ENCODE results near the gene ZDHHC22.
A peak's percentile ranks its signal among the peaks of the same experiment; 100 is the strongest.

Gene ZDHHC22

DNA sequence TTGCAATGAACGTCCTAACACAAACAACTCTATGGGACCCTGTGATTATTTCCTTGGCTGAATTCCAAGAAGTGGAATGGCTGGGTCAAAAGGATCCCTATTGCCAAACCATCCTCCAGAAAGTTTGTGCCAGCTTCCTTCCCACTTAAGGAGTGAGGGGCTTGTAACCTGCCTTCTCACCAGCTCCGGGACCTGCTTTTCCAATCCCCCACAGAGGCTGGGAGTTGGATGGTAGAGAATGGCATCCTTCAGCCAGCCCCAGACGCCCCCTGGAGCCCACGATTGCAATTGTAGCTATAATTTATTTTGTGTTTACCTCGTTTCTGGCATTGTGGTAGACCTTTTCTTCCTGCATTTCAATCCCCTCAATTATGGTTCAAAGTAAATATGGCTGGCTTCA lies 9.7 kb upstream of the ZDHHC22 start:
- Histone ChIP-seq H2AFZ (ENCODE audit: low read depth, low read length) (no peak overlapping the region), H3K9me3 (ENCODE audit: control insufficient read depth, low read length) (peaks cover 5% of the 10 kb centered on the region), H2BK15ac (ENCODE audit: low read depth, poor library complexity, severe bottlenecking) (no peak overlapping the region), H3K36me3 (ENCODE audit: control insufficient read depth in 1 of 2, insufficient read depth in 2 of 2, low read depth in 1 of 2, low read length in 2 of 2) (no peaks in the 10 kb centered on the region), H3K4me1 (ENCODE audit: control insufficient read depth, insufficient read depth, low read depth, low read length) (no peaks in the 10 kb centered on the region), H2BK120ac (ENCODE audit: low read depth, low read length) (no peak overlapping the region), H3K14ac (ENCODE audit: low read length in 2 of 2) (no peak overlapping the region), H2BK12ac (ENCODE audit: low read length in 2 of 2) (no peak overlapping the region), H4K91ac (ENCODE audit: low read length) (no peak overlapping the region), H3K18ac (ENCODE audit: low read depth in 1 of 2, low read length in 2 of 2) (no peak overlapping the region), H2AK5ac (ENCODE audit: low read length, severe bottlenecking) (no peak overlapping the region), H2BK5ac (ENCODE audit: low read depth, low read length, poor library complexity, severe bottlenecking) (no peak overlapping the region), H3K27me3 (ENCODE audit: control insufficient read depth in 1 of 2, insufficient read depth in 1 of 2, low read length in 2 of 2) (peaks cover 38 to 58% of the 10 kb centered on the region in 2 experiments), H3K4me2 (ENCODE audit: low read length, poor library complexity, severe bottlenecking) (no peak overlapping the region), H4K8ac (ENCODE audit: low read length) (no peak overlapping the region), H3K9ac (ENCODE audit: low read length) (no peak overlapping the region), H3K4me3 (ENCODE audit: insufficient read depth in 1 of 2, low read depth in 1 of 2, low read length in 2 of 2) (no peak overlapping the region), H3K79me1 (replicated peaks; ENCODE audit: low read length, poor library complexity, severe bottlenecking) (no peaks in the 10 kb centered on the region), H3K4ac (ENCODE audit: low read depth in 1 of 2, low read length in 2 of 2) (no peak overlapping the region), H3K23ac (ENCODE audit: low read length in 2 of 2) (no peak overlapping the region), H3K27ac (ENCODE audit: low read length, poor library complexity, severe bottlenecking) (no peak overlapping the region)
- peak; percentile 14 for DNase-seq
- 29% methylated on average over 1 of the region's 5 CpGs for WGBS

DNA sequence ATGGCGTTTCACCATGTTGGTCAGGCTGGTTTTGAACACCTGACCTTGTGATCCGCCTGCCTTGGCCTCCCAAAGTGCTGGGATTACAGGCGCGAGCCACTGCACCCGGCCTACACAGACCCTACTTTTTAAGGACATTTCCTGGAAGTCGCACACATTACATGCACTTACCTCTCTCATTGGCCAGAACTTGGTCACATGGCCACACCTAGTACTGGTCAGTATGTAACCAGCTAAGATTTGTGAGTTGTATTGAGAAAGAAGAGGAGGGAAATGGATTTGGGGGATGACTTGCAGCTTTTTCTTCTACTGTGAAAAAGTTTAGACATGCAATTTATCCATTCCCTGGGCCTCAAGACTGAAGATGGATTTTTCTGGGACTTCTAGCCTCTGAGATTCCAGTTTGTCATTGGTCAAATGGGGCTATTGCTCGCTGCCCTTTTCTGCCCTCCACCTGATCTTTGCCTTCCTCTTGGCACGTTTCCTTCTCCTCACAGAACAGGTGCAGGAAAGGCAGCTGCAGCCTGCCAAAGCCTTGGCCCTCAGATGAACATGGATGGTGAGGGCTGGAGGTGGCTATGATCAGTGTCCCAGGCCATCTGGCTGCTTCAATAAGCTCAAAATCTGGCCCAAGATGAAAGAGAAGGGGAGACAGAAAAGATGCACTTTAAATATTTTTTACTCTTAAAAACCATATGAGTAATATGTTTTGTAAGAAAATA lies 7.1 kb upstream of the ZDHHC22 start:
- no peak overlapping the region for H4K91ac ChIP-seq (ENCODE audit: low read length)
- no peak overlapping the region for H3K18ac ChIP-seq (ENCODE audit: low read depth in 1 of 2, low read length in 2 of 2)
- no peak overlapping the region for H2AK5ac ChIP-seq (ENCODE audit: low read length, severe bottlenecking)
- peaks cover 43 to 61% of the 10 kb centered on the region in 2 experiments for H3K27me3 ChIP-seq (ENCODE audit: control insufficient read depth in 1 of 2, insufficient read depth in 1 of 2, low read length in 2 of 2)
- H3K27ac ChIP-seq (ENCODE audit: low read length, poor library complexity, severe bottlenecking) = no peak overlapping the region
- no peak overlapping the region for H3K9ac ChIP-seq (ENCODE audit: low read length)
- H3K4me3 ChIP-seq (ENCODE audit: insufficient read depth in 1 of 2, low read depth in 1 of 2, low read length in 2 of 2) = no peak overlapping the region
- H2BK15ac ChIP-seq (ENCODE audit: low read depth, poor library complexity, severe bottlenecking) = no peak overlapping the region
- no peaks in the 10 kb centered on the region for H3K36me3 ChIP-seq (ENCODE audit: control insufficient read depth in 1 of 2, insufficient read depth in 2 of 2, low read depth in 1 of 2, low read length in 2 of 2)
- no peaks in the 10 kb centered on the region for H3K4me1 ChIP-seq (ENCODE audit: control insufficient read depth, insufficient read depth, low read depth, low read length)
- WGBS = 70% methylated on average over 7 of the region's 8 CpGs
- no peak overlapping the region for H2AFZ ChIP-seq (ENCODE audit: low read depth, low read length)
- H2BK120ac ChIP-seq (ENCODE audit: low read depth, low read length) = no peak overlapping the region
- H2BK12ac ChIP-seq (ENCODE audit: low read length in 2 of 2) = no peak overlapping the region
- no peak overlapping the region for H4K8ac ChIP-seq (ENCODE audit: low read length)
- no peaks in the 10 kb centered on the region for H3K79me1 ChIP-seq (replicated peaks; ENCODE audit: low read length, poor library complexity, severe bottlenecking)
- H3K4me2 ChIP-seq (ENCODE audit: low read length, poor library complexity, severe bottlenecking) = no peak overlapping the region
- H3K14ac ChIP-seq (ENCODE audit: low read length in 2 of 2) = no peak overlapping the region
- H3K23ac ChIP-seq (ENCODE audit: low read length in 2 of 2) = no peak overlapping the region
- H3K4ac ChIP-seq (ENCODE audit: low read depth in 1 of 2, low read length in 2 of 2) = no peak overlapping the region
- DNase-seq = no peak
- peaks cover 1% of the 10 kb centered on the region for H3K9me3 ChIP-seq (ENCODE audit: control insufficient read depth, low read length)
- no peak overlapping the region for H2BK5ac ChIP-seq (ENCODE audit: low read depth, low read length, poor library complexity, severe bottlenecking)

DNA sequence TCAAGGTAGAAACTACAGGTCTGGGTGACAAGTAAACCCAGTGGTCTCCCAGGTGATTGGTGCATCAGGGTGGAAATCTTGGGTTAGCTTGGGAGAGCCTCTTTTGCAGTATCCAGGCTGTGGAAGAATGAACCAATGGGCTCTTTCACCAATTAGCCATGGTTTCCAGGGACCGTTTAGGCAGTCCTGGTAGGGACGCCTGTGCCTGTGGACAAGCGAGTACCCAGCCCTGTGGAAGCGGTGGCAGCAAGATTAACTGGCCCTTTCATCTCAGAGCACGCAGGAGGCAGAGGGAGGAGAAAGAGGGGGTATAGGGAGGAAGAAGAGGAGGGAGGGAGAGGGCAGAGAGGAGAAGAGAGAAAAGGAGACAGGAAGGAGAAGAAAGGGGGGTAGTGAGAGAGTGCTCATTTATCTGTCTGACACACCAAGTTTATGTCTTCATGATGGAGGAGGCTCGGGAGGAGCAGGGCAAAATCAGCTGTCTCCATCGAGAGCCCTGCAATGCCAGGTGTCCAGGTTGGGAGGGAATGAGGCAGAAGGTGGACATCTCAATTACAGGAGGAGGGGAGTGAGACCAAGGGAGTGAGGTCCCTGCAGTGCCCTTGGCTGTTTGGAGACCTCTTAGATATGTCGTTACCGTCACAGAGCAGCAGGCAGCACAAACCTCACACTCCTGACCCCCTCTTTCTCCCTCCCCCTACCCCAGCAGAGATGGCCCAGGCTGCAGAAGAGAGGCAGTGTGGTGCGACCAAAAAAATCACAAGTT lies 4.6 kb upstream of the ZDHHC22 start:
- H2BK120ac ChIP-seq (ENCODE audit: low read depth, low read length) = no peak overlapping the region
- H4K91ac ChIP-seq (ENCODE audit: low read length) = no peak overlapping the region
- H2AFZ ChIP-seq (ENCODE audit: low read depth, low read length) = no peak overlapping the region
- no peak for DNase-seq
- no peaks in the 10 kb centered on the region for H3K9me3 ChIP-seq (ENCODE audit: control insufficient read depth, low read length)
- H2BK5ac ChIP-seq (ENCODE audit: low read depth, low read length, poor library complexity, severe bottlenecking) = no peak overlapping the region
- H3K36me3 ChIP-seq (ENCODE audit: control insufficient read depth in 1 of 2, insufficient read depth in 2 of 2, low read depth in 1 of 2, low read length in 2 of 2) = no peaks in the 10 kb centered on the region
- H3K4me2 ChIP-seq (ENCODE audit: low read length, poor library complexity, severe bottlenecking) = no peak overlapping the region
- no peak overlapping the region for H2BK15ac ChIP-seq (ENCODE audit: low read depth, poor library complexity, severe bottlenecking)
- H4K8ac ChIP-seq (ENCODE audit: low read length) = no peak overlapping the region
- H3K27me3 ChIP-seq (ENCODE audit: control insufficient read depth in 1 of 2, insufficient read depth in 1 of 2, low read length in 2 of 2) = peaks cover 57 to 68% of the 10 kb centered on the region in 2 experiments
- no peak overlapping the region for H3K9ac ChIP-seq (ENCODE audit: low read length)
- H3K79me1 ChIP-seq (replicated peaks; ENCODE audit: low read length, poor library complexity, severe bottlenecking) = no peaks in the 10 kb centered on the region
- no peak overlapping the region for H3K27ac ChIP-seq (ENCODE audit: low read length, poor library complexity, severe bottlenecking)
- H2BK12ac ChIP-seq (ENCODE audit: low read length in 2 of 2) = no peak overlapping the region
- no peak overlapping the region for H3K18ac ChIP-seq (ENCODE audit: low read depth in 1 of 2, low read length in 2 of 2)
- H3K4me1 ChIP-seq (ENCODE audit: control insufficient read depth, insufficient read depth, low read depth, low read length) = peaks cover 8% of the 10 kb centered on the region
- H3K14ac ChIP-seq (ENCODE audit: low read length in 2 of 2) = no peak overlapping the region
- H3K4ac ChIP-seq (ENCODE audit: low read depth in 1 of 2, low read length in 2 of 2) = no peak overlapping the region
- no peak overlapping the region for H2AK5ac ChIP-seq (ENCODE audit: low read length, severe bottlenecking)
- H3K23ac ChIP-seq (ENCODE audit: low read length in 2 of 2) = no peak overlapping the region
- H3K4me3 ChIP-seq (ENCODE audit: insufficient read depth in 1 of 2, low read depth in 1 of 2, low read length in 2 of 2) = no peak overlapping the region
- 44% methylated on average over 10 of the region's 10 CpGs for WGBS

DNA sequence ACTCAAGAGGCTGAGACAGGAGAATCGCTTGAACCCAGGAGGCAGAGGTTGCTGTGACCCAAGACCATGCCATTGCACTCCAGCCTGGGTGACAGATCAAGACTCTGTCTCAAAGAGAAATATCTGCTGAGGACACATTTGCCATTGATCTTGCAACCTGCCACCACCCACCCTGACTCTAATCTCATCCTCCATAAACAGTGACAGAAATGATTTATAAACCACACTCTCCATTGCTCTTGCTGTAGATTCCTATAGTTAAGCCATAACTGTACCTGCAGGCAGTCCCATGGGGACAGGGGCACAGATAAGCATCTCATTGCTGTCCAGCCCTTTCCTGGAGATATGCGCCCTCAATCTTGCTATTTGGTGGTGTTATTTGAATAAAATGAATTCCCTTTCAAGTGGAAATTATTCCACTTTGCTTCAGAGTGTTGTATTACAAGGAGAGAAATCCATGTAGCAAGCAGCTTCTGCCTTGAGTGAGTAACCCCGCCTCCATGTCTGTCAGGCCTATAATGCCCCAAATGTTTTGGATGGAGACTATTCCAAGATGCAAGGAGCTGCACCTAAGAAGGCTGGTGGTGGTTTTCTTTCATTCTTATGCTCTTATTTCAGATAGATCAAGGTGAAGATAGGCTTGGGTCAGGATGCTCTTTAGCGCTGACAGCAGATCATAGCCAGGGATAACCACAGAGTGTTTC lies 3.0 kb upstream of the ZDHHC22 start:
- no peak for DNase-seq
- Histone ChIP-seq H2BK12ac (ENCODE audit: low read length in 2 of 2) (no peak overlapping the region), H4K8ac (ENCODE audit: low read length) (no peak overlapping the region), H3K14ac (ENCODE audit: low read length in 2 of 2) (no peak overlapping the region), H2BK5ac (ENCODE audit: low read depth, low read length, poor library complexity, severe bottlenecking) (no peak overlapping the region), H4K91ac (ENCODE audit: low read length) (no peak overlapping the region), H3K9ac (ENCODE audit: low read length) (no peak overlapping the region), H3K4me1 (ENCODE audit: control insufficient read depth, insufficient read depth, low read depth, low read length) (peaks cover 20% of the 10 kb centered on the region), H3K36me3 (ENCODE audit: control insufficient read depth in 1 of 2, insufficient read depth in 2 of 2, low read depth in 1 of 2, low read length in 2 of 2) (no peaks in the 10 kb centered on the region), H3K18ac (ENCODE audit: low read depth in 1 of 2, low read length in 2 of 2) (no peak overlapping the region), H2AK5ac (ENCODE audit: low read length, severe bottlenecking) (no peak overlapping the region), H3K79me1 (replicated peaks; ENCODE audit: low read length, poor library complexity, severe bottlenecking) (no peaks in the 10 kb centered on the region), H3K27ac (ENCODE audit: low read length, poor library complexity, severe bottlenecking) (no peak overlapping the region), H3K23ac (ENCODE audit: low read length in 2 of 2) (no peak overlapping the region), H3K4me3 (ENCODE audit: insufficient read depth in 1 of 2, low read depth in 1 of 2, low read length in 2 of 2) (no peak overlapping the region), H2BK120ac (ENCODE audit: low read depth, low read length) (no peak overlapping the region), H2BK15ac (ENCODE audit: low read depth, poor library complexity, severe bottlenecking) (no peak overlapping the region), H2AFZ (ENCODE audit: low read depth, low read length) (no peak overlapping the region), H3K4ac (ENCODE audit: low read depth in 1 of 2, low read length in 2 of 2) (no peak overlapping the region), H3K9me3 (ENCODE audit: control insufficient read depth, low read length) (no peaks in the 10 kb centered on the region), H3K27me3 (ENCODE audit: control insufficient read depth in 1 of 2, insufficient read depth in 1 of 2, low read length in 2 of 2) (peaks cover 71 to 79% of the 10 kb centered on the region in 2 experiments), H3K4me2 (ENCODE audit: low read length, poor library complexity, severe bottlenecking) (no peak overlapping the region)
- WGBS = 88% methylated on average over 4 of the region's 4 CpGs

All from mesenchymal stem cell (in vitro differentiated cells and primary cell).